PC-3 (cell line): ENCODE data around the gene PTPRS.

ENCODE experiments used
- EZH2 ChIP-seq: fragments of 300-600 bp; sonication (generic); IDR thresholded peaks from one replicate; pipeline ENCODE4 v1.6.1; 2017; ENCODE audit warnings: antibody characterized with exemption, mild to moderate bottlenecking, low read length; ENCODE audit not compliant: unreplicated experiment
- EZH2phosphoT487 ChIP-seq: fragments of 300-600 bp; sonication (generic); IDR thresholded peaks from 2 replicates; pipeline ENCODE4 v1.6.1; 2018; ENCODE audit warnings: mild to moderate bottlenecking, antibody characterized with exemption, low read length, borderline replicate concordance
- TF ChIP-seq, protein P1 (sequence below): fragments of 300-600 bp; sonication (generic); conservative IDR thresholded peaks from 2 replicates; pipeline ENCODE4 v1.5.1; 2017; ENCODE audit warnings: antibody characterized with exemption, low read depth, mild to moderate bottlenecking, low read length

DNA sequence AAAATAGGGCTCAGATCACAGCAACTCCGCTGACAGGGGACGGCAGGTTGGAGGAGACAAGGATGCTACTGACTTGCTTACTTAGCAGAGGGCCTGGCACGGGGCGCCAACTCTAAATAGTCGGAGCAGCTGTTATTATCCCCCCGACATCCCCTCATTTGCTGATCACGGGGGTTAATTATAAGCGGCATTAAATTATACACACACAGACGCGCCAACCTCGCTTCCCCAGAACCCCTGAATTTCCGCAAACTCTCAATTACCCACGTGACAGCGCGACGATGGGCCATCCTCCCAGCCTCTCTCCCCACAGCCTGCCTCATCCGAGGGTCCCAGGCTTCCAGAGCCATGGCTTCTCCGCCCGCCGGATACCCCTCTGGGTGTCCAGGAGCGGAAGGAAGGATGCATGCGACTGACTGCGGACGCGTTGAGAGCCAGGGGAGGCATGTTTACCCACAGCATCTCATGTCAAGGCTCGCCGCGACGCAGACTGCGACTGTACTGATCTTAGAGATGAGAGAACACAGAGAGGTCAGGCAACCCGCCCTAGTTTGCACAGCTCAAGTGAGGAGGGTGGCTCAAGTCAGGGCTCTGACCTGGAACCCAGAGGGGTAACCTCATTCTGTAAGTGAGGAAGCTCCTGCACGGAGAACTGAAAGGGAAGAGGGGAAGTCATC, 5.7 kb downstream of the PTPRS start:
- TF ChIP-seq, protein P1, sequence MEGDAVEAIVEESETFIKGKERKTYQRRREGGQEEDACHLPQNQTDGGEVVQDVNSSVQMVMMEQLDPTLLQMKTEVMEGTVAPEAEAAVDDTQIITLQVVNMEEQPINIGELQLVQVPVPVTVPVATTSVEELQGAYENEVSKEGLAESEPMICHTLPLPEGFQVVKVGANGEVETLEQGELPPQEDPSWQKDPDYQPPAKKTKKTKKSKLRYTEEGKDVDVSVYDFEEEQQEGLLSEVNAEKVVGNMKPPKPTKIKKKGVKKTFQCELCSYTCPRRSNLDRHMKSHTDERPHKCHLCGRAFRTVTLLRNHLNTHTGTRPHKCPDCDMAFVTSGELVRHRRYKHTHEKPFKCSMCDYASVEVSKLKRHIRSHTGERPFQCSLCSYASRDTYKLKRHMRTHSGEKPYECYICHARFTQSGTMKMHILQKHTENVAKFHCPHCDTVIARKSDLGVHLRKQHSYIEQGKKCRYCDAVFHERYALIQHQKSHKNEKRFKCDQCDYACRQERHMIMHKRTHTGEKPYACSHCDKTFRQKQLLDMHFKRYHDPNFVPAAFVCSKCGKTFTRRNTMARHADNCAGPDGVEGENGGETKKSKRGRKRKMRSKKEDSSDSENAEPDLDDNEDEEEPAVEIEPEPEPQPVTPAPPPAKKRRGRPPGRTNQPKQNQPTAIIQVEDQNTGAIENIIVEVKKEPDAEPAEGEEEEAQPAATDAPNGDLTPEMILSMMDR, result no peak
- no peak for TF ChIP-seq EZH2
- no peak for TF ChIP-seq EZH2phosphoT487
